KG1 (cell line): ENCODE data around the gene LRRC27.
"Not testable (repeated sequence)": the region's sequence is repeated elsewhere in the genome, so short reads cannot be mapped to it uniquely, and the experiment has no call there.

Source experiments
- DNase-seq: peaks from one replicate; lab custom pipeline; 2025; lab: John Stamatoyannopoulos, UW

LRRC27 gene

GRCh38 chr10:132374612-132375011 lies 42.6 kb downstream of the LRRC27 start:
- DNase-seq, result no peak

DNA sequence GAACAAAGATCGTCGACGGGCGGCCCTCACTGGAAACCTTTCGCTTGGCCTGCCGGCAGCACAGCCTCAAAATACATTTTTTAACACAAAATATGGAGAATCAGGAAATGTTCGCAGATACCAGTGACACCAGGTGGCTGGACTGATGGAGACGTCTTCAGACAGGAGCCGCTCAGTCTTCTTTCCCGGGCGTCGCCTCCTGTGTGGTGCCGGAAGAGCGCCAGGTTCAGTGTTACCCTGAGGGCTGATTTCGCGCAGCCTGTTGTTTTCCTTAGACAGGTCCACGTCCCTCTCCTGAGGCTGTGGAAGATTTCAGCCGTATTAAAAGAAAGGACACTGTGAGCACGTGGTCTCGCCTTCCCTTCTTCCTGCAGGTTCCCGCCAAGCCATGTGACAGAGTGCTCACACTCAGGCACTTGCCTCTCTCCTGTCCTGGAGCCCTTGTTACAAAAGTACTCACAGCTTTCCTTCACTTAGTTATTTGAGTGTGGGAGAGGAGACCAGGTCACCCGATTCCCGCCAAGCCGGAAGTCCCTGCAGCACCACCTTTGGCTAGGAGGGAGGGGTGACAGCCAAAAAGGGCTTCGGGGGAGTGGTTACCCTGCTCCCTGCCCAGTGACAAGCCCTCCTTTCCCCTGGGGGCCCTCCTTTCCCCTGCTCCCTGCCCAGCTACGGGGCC lies 43.3 kb downstream of the LRRC27 start:
- no peak for DNase-seq

DNA sequence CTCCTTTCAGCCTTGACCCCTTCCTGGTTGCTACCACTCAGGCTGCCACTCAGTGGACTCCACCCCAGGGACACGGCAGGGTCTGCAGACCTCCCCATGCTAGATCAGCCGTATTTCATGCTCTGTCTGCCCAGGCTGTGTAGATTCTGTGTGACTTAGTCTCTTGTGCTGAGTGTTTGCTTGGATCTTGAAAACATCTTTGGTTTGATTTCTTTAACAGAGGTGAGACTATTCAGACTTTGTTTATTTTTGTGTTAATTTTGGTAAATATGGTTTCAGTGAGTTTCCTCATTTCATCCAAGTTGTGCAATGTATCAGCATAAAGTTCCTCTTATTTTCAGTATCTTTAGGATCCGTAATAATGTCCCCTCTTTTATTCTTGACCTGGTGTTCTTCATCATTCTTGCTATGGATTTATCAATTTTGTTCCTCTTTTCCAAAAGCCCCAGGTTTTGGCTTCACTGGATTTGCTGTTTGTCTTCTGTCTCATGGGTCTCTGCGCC lies 43.9 kb downstream of the LRRC27 start:
- DNase-seq, result no peak

GRCh38 chr10:132376394-132376851 lies 44.4 kb downstream of the LRRC27 start:
- no peak for DNase-seq

GRCh38 chr10:132377326-132377725 lies 45.3 kb downstream of the LRRC27 start:
- DNase-seq, result no peak

DNA sequence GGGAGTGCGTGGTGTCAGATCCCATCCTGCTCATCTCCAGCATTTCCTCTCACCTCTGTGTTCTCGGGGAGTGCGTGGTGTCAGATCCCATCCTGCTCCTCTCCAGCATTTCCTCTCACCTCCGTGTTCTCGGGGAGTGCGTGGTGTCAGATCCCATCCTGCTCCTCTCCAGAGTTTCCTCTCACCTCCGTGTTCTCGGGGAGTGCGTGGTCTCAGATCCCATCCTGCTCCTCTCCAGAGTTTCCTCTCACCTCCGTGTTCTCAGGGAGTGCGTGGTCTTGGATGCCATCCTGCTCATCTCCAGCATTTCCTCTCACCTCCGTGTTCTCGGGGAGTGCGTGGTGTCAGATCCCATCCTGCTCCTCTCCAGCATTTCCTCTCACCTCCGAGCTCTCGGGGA lies 47.0 kb downstream of the LRRC27 start:
- not testable (repeated sequence) for DNase-seq

GRCh38 chr10:132380986-132381385 lies 49.0 kb downstream of the LRRC27 start:
- not testable (repeated sequence) for DNase-seq

- peak; percentile 22 for DNase-seq
Measured at GRCh38 chr10:132381741-132382140, 49.7 kb downstream of the LRRC27 start.

- DNase-seq, result no peak
Measured at GRCh38 chr10:132382231-132382922, 50.4 kb downstream of the LRRC27 start.

DNA sequence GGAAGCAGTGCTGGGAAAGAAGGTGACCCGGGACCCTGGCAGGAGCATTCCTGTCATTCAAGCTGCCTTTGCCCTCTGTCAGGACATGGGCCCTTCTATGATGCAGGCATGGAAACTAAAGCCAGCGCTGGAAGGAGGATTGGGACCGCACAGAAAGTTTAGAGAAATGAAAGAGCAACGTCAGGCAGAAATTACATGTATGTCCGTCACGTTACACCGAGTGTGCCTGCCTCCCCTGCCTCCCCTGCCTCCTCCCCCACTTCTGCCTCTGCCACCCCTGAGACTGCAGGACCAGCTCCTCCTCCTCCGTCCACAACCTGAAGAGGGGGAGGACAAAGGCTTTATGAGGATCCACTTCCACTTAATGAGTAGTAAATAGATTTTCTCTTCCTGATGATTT lies 51.1 kb downstream of the LRRC27 start:
- no peak for DNase-seq

GRCh38 chr10:132383751-132384196 lies 51.8 kb downstream of the LRRC27 start:
- DNase-seq, result no peak

- DNase-seq, result no peak
Measured at GRCh38 chr10:132384618-132385388, 52.8 kb downstream of the LRRC27 start.

DNA sequence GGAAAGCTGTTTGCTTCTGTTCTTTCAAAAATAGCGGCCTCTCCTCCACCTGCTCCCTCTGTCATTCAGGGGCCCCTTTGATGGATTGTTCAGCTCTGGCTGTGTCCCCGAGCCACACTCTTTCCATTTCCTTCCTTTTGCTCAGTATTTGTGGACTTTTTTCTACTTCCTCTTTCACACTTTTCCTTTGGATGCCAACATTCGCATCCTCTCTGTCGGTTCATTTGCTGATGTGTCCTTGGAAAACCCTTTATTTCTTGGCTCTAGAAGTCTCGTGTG lies 53.3 kb downstream of the LRRC27 start:
- no peak for DNase-seq

DNA sequence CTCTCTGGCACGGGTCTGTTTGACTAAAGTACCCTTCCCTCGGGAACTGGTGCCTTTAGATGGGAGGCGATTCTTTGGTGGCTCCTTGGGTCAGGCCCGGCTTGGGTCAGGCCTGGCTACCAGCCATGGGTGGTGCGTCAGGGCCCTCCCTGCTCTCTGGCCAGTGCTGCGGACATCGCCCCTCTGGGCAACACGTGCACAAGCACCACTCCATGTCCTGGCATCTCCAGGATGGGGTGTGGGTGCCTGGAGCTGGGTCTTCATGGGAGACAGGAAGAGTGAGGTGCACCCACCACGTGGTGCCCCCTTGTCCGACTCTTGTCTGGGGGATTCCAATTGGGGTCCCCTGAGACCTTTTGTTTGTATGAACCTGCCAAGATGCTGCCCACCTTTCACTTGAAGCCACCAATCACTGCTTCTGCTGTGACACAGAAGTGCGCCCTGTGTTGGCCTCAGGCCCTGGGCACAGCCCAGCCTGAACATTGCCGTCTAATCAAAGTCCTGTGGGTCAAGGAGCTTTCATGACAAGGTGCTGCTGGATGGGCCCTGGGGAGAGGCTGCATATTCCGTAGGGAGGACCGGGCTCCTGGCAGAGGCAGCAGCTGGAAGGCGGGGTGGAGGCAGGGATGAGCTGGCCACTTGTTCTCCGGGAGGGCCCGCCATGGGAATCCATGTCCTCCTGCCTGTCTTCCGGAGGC lies 53.9 kb downstream of the LRRC27 start:
- no peak for DNase-seq

- DNase-seq, result no peak
Measured at GRCh38 chr10:132386419-132386831, 54.4 kb downstream of the LRRC27 start.

DNA sequence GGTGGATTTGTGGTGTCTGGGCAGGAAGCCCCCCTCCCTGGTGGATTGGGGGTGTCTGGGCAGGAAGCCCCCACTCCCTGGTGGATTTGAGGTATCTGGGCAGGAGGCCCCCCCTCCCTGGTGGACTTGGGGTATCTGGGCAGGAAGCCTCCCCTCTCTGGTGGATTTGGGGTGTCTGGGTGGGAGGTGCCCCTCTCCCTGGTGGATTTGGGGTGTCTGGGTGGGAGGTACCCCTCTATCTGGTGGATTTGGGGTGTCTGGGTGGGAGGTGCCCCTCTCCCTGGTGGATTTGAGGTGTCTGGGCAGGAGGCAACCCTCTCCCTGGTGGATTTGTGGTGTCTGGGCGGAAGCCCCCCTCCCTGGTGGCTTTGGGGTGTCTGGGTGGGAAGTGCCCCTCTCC lies 54.9 kb downstream of the LRRC27 start:
- not testable (repeated sequence) for DNase-seq

DNA sequence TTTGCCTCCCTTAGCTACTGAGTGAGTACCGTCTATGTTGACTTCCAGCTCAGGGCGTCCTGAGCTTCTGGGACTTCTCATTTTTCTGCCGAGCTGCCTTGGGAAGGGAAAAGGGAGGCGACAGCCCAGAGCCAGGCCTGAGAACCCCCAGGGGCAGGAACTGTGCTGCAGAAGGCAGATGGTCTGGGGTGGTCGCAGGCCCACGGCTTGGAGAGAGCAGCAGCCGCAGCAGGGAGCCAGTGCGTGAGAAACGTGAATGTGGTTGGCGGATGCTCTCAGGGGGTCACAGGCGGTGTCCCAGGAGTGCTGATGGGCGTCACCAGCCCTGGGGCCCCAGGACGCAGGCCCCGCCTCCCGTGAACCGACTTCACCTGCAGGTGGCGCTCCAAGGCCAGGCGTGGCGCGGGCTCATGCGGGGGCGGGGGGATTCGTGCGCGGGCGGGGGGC lies 55.8 kb downstream of the LRRC27 start:
- DNase-seq, result peak; percentile 45

DNA sequence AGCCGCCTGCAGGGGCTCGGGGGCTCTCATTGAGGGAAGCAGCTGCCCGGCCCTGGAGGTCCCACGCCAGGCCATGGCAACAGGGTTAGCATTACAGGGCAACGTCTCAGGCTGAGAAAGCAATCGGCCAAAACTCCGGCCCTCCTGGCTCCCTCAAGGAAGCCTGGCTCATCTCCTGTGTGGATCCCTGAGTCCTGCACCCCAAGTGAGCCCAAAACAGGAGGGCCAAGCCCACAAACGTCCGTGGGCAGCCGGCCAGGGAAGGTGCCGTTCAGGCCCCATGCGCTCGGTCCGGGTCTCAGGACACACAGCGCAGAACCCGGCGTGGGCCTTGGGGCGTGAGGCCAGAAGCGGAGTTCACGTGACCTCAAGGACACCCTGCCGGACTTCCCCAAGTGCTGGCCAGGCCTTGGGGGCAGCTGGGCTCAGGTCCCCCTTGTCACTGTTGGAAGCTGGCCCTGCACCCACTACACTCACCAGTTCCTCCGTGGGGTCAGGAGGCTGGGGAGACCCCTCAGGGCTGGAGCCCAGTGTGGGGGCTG lies 57.0 kb downstream of the LRRC27 start:
- DNase-seq, result no peak

- no peak for DNase-seq
Measured at GRCh38 chr10:132389433-132390169, 57.6 kb downstream of the LRRC27 start.

GRCh38 chr10:132390170-132390920 lies 58.4 kb downstream of the LRRC27 start:
- no peak for DNase-seq
